Measurements from ENCODE around the gene MAP7D1. TPM values are rescaled to one million over a fixed set of nuclear protein-coding genes. Genes with fewer than 3 reads are reported as not detected.

Gene MAP7D1
- total RNA-seq, 1 donor from 2014 or later, result 166 TPM

GRCh38 chr1:36166136-36166535 lies 10.2 kb downstream of the MAP7D1 start:
- no peak for DNase-seq (ENCODE audit: low read depth, low spot score)
- no peak overlapping the region for H3K4me3 Mint-ChIP-seq
- peaks cover 40% of the 10 kb centered on the region for H3K4me1 Mint-ChIP-seq
- H3K9me3 Mint-ChIP-seq, result no peaks in the 10 kb centered on the region
- H3K27me3 Mint-ChIP-seq (ENCODE audit: low read depth), result no peaks in the 10 kb centered on the region
- peaks cover 5% of the 10 kb centered on the region for H3K36me3 Mint-ChIP-seq (ENCODE audit: low read depth)
- no peak overlapping the region for H3K27ac Mint-ChIP-seq (ENCODE audit: unreplicated experiment)
- no peak for TF ChIP-seq CTCF (conservative IDR thresholded peaks at IDR 0.05)

GRCh38 chr1:36166938-36167905 lies 11.3 kb downstream of the MAP7D1 start:
- H3K36me3 Mint-ChIP-seq (ENCODE audit: low read depth), result peaks cover 5% of the 10 kb centered on the region
- no peaks in the 10 kb centered on the region for H3K27me3 Mint-ChIP-seq (ENCODE audit: low read depth)
- peaks cover 29% of the 10 kb centered on the region for H3K4me1 Mint-ChIP-seq
- TF ChIP-seq CTCF (conservative IDR thresholded peaks at IDR 0.05), result no peak
- H3K9me3 Mint-ChIP-seq, result no peaks in the 10 kb centered on the region
- no peak overlapping the region for H3K4me3 Mint-ChIP-seq
- DNase-seq (ENCODE audit: low read depth, low spot score), result no peak
- no peak overlapping the region for H3K27ac Mint-ChIP-seq (ENCODE audit: unreplicated experiment)

- Mint-ChIP-seq H3K27me3 (ENCODE audit: low read depth) (no peaks in the 10 kb centered on the region), H3K9me3 (no peaks in the 10 kb centered on the region), H3K27ac (ENCODE audit: unreplicated experiment) (no peak overlapping the region), H3K36me3 (ENCODE audit: low read depth) (peaks cover 5% of the 10 kb centered on the region), H3K4me1 (peaks cover 18% of the 10 kb centered on the region), H3K4me3 (peak overlapping the region; percentile 17)
- no peak for TF ChIP-seq CTCF (conservative IDR thresholded peaks at IDR 0.05)
- no peak for DNase-seq (ENCODE audit: low read depth, low spot score)
Measured at GRCh38 chr1:36168514-36168913, 12.6 kb downstream of the MAP7D1 start.

- Mint-ChIP-seq H3K27ac (ENCODE audit: unreplicated experiment) (peak overlapping the region; percentile 89), H3K4me3 (no peak overlapping the region), H3K36me3 (ENCODE audit: low read depth) (peaks cover 2% of the 10 kb centered on the region), H3K27me3 (ENCODE audit: low read depth) (no peaks in the 10 kb centered on the region), H3K9me3 (no peaks in the 10 kb centered on the region), H3K4me1 (peaks cover 12% of the 10 kb centered on the region)
- DNase-seq (ENCODE audit: low read depth, low spot score), result no peak
- no peak for TF ChIP-seq CTCF (conservative IDR thresholded peaks at IDR 0.05)
Measured at GRCh38 chr1:36170643-36171412, 14.9 kb downstream of the MAP7D1 start.

GRCh38 chr1:36172017-36172747 lies 16.2 kb downstream of the MAP7D1 start:
- H3K4me3 Mint-ChIP-seq, result no peak overlapping the region
- peaks cover under 1% of the 10 kb centered on the region for H3K4me1 Mint-ChIP-seq
- no peak for DNase-seq (ENCODE audit: low read depth, low spot score)
- H3K27ac Mint-ChIP-seq (ENCODE audit: unreplicated experiment), result peak overlapping the region; percentile 27
- H3K9me3 Mint-ChIP-seq, result no peaks in the 10 kb centered on the region
- no peaks in the 10 kb centered on the region for H3K36me3 Mint-ChIP-seq (ENCODE audit: low read depth)
- no peak for TF ChIP-seq CTCF (conservative IDR thresholded peaks at IDR 0.05)
- H3K27me3 Mint-ChIP-seq (ENCODE audit: low read depth), result no peaks in the 10 kb centered on the region

All from neural crest cell (in vitro differentiated cells).